PFSK-1 (cell line): Measurements from ENCODE around the gene CELF1.

Experiments used
- FOXP2 ChIP-seq: optimal IDR thresholded peaks from 2 replicates; pipeline ENCODE3; 2011; ENCODE audit warnings: borderline replicate concordance, control low read depth, inconsistent platforms; ENCODE audit not compliant: insufficient read depth; ENCODE audit errors: extremely low read length, extremely low read depth
- POLR2AphosphoS5 ChIP-seq: IDR thresholded peaks from 2 replicates; pipeline ENCODE4 v1.6.1; 2012; ENCODE audit warnings: low read depth, mild to moderate bottlenecking, control low read depth, low read length, moderate library complexity
- SIN3A ChIP-seq: IDR thresholded peaks from 2 replicates; pipeline ENCODE4 v1.6.1; 2012; ENCODE audit warnings: mild to moderate bottlenecking, low read length, moderate library complexity, borderline replicate concordance; ENCODE audit not compliant: insufficient read depth
- TAF1 ChIP-seq: IDR thresholded peaks from 2 replicates; pipeline ENCODE4 v1.6.1; 2012; ENCODE audit warnings: low read length, control low read depth, borderline replicate concordance; ENCODE audit not compliant: insufficient read depth
- TF ChIP-seq, protein P1 (sequence below), 2 experiments: IDR thresholded peaks; 2 replicates each; pipeline versions ENCODE4 v1.6.1 to v1.8.0; 2011 to 2012; ENCODE audit warnings: low read depth in 2 of 2, low read length in 2 of 2, control low read depth in 1 of 2, inconsistent platforms in 1 of 2, mild to moderate bottlenecking in 1 of 2, moderate library complexity in 1 of 2; ENCODE audit not compliant: insufficient read depth in 1 of 2

The CELF1 gene

DNA sequence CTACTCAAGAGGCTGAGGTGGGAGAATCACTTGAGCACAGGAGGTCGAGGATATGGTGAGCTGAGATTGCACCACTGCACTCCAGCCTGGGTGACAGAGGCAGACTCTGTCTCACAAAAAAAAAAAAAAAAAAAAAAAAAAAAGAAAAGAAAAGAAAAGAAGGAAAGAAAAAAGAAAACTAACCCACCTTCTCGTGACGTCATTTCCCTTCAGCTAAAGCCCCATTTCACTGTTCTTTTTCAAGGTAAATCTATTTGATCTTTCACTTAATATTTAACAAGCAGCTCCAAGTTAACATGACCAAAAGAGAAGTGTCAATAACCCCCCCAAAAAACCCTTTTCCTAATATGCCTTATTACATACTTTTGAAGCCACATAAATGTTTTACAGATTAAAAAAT lies 109.1 kb downstream of the CELF1 start:
- TF ChIP-seq FOXP2, result no peak
- TF ChIP-seq, protein P1, sequence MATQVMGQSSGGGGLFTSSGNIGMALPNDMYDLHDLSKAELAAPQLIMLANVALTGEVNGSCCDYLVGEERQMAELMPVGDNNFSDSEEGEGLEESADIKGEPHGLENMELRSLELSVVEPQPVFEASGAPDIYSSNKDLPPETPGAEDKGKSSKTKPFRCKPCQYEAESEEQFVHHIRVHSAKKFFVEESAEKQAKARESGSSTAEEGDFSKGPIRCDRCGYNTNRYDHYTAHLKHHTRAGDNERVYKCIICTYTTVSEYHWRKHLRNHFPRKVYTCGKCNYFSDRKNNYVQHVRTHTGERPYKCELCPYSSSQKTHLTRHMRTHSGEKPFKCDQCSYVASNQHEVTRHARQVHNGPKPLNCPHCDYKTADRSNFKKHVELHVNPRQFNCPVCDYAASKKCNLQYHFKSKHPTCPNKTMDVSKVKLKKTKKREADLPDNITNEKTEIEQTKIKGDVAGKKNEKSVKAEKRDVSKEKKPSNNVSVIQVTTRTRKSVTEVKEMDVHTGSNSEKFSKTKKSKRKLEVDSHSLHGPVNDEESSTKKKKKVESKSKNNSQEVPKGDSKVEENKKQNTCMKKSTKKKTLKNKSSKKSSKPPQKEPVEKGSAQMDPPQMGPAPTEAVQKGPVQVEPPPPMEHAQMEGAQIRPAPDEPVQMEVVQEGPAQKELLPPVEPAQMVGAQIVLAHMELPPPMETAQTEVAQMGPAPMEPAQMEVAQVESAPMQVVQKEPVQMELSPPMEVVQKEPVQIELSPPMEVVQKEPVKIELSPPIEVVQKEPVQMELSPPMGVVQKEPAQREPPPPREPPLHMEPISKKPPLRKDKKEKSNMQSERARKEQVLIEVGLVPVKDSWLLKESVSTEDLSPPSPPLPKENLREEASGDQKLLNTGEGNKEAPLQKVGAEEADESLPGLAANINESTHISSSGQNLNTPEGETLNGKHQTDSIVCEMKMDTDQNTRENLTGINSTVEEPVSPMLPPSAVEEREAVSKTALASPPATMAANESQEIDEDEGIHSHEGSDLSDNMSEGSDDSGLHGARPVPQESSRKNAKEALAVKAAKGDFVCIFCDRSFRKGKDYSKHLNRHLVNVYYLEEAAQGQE (IDR thresholded peaks at IDR 0.05; ENCODE audit: insufficient read depth in 1 of 2, low read depth in 2 of 2, low read length in 2 of 2), result no peak
- no peak for TF ChIP-seq POLR2AphosphoS5
- TF ChIP-seq TAF1, result no peak
- TF ChIP-seq SIN3A, result no peak

DNA sequence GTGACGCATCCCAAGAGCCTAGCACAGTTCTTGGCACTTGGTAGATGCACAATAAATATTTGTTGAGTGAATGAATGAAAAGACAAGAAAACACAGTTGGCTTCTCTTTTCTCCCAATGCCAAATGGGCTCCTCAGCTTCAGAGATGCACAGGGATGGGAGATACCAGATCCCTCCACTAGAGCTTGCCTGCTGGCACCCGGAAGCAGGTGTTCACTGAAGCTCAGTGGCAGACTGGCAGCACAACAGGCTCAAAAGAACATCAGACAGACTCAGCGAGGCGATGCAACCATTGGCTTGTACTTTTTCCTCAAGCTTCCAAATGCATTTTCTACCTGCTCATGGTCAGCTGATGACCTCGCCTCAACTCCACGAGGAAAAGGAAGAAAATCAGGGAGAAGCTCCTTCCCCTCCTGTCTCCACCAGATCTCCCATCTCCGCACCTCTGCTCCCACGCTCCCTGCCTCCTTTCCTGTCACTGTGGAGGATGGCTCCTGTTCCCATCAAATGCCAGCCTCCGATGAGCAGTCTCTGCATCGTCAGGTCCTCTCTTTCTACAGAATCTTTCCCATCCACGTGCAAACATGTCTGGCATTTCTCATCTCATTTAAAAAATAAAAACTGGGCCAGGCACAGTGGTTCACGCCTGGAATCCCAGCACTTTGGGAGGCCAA lies 109.8 kb downstream of the CELF1 start:
- no peak for TF ChIP-seq SIN3A
- TF ChIP-seq, protein P1 (IDR thresholded peaks at IDR 0.05; ENCODE audit: insufficient read depth in 1 of 2, low read depth in 2 of 2, low read length in 2 of 2), result no peak
- TF ChIP-seq POLR2AphosphoS5, result no peak
- TF ChIP-seq TAF1, result no peak
- no peak for TF ChIP-seq FOXP2

DNA sequence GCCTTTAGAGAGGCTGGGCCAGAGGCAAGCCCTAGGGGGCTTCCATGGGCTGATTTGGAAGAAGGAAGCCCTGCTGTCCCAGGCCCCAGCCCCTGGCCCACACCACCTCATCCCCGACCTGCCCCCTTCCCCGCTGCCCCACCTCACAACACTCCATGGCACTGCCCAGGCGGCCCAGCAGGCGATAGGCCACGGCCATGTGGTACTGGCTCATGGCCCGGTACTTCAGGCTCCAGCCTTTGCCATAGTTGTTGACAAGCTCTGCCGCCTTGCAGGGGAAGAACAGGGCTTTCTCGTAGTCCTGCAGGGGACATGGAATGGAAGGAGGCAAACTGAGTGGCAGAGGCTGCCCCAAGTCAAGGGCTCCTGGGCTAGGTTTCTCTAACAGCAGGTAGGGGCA lies 110.4 kb downstream of the CELF1 start:
- TF ChIP-seq FOXP2, result no peak
- no peak for TF ChIP-seq POLR2AphosphoS5
- no peak for TF ChIP-seq SIN3A
- TF ChIP-seq TAF1, result no peak
- TF ChIP-seq, protein P1 (IDR thresholded peaks at IDR 0.05; ENCODE audit: insufficient read depth in 1 of 2, low read depth in 2 of 2, low read length in 2 of 2), result no peak

DNA sequence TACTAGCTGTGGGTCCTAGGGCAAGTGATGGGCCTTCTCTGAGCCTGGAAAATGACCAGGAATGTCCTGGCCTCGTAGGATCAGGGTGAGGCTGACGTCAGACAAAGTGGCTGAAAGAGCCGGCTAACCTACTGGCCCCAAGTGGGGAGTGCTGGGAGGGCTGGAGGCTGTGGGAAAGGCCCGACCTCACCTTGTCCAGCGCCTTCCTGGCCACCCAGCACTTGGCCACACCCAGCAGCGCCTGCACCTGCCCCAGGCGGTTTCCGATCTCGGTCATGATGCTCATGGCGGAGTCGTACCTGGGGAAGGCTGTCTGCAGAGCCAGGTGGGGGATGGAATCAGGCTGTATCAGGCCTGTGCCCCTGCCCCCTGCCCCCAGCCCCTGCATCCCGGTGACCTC lies 111.5 kb downstream of the CELF1 start:
- TF ChIP-seq FOXP2, result no peak
- TF ChIP-seq SIN3A, result no peak
- no peak for TF ChIP-seq POLR2AphosphoS5
- no peak for TF ChIP-seq TAF1
- TF ChIP-seq, protein P1 (IDR thresholded peaks at IDR 0.05; ENCODE audit: insufficient read depth in 1 of 2, low read depth in 2 of 2, low read length in 2 of 2), result no peak

DNA sequence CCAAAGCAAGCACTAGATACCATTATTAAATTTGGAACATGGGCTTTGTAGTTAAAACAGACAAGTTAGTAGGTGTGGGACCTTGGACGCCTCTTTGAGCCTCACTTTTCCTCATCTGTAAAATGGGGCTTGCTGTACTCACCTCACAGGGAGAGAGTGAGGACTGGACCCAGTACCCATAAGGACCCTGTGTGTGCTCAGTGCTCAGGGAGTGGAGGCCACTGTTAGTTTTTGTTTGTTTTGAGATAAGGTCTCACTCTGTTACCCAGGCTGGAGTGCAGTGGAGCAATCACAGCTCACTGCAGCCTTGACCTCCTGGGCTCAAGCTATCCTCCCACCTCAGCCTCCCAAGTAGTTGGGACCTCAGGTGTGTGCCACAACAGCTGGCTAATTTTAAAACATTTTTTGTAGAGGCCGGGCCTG lies 112.9 kb downstream of the CELF1 start:
- TF ChIP-seq, protein P1 (IDR thresholded peaks at IDR 0.05; ENCODE audit: insufficient read depth in 1 of 2, low read depth in 2 of 2, low read length in 2 of 2), result no peak
- TF ChIP-seq FOXP2 (no peak), SIN3A (no peak)
